K562 (cell line): ENCODE results near the gene ZNF516. TPM values are rescaled to one million over a fixed set of nuclear protein-coding genes. Genes with fewer than 3 reads are reported as not detected.

Experiments
- MGA ChIP-seq: fragments of 450-650 bp; IDR thresholded peaks from 2 replicates; pipeline ENCODE4 v1.6.1; 2016; ENCODE audit warnings: mild to moderate bottlenecking, moderate library complexity
- PHB ChIP-seq: fragments of 250-450 bp; sonication (Bioruptor Pico); IDR thresholded peaks from 2 replicates; pipeline ENCODE4 v1.5.0; 2021
- RB1 ChIP-seq: fragments of 450-650 bp; IDR thresholded peaks from 2 replicates; pipeline ENCODE4 v1.6.1; 2017; ENCODE audit warnings: low read depth, mild to moderate bottlenecking
- SRSF1 ChIP-seq: fragments of 200-400 bp; formaldehyde crosslinking; IDR thresholded peaks from 2 replicates; pipeline ENCODE4 v1.6.1; 2017; ENCODE audit warnings: mild to moderate bottlenecking, low read depth, low read length, moderate library complexity
- ZNF512 ChIP-seq: IDR thresholded peaks from 2 replicates; pipeline ENCODE4 v1.6.1; 2016; ENCODE audit warnings: missing genetic modification characterization, missing compliant biosample characterization
- polyA plus RNA-seq, 8 experiments: library from polyadenylated mRNA; depleted of rRNA in 4 of 8; stranded (reverse) in 5 of 8; unstranded in 3 of 8; fragments of >200 nt; fragmentation: Nextera tagmentation in 2 of 8; fragmentation: Illumina TruSeq in 1 of 8; extraction: Ambion mirVana in 2 of 8; extraction: Trizol in 1 of 8; gene quantifications; 2 replicates each; pipeline versions ENCODE4 v1.2.1 to v1.2.3, GENCODE V29; 2011 to 2014; ENCODE audit warnings: inconsistent platforms in 1 of 8, missing spikeins in 1 of 8
- total RNA-seq, 7 experiments: library from RNA; depleted of rRNA in 6 of 7; stranded (reverse); fragments of >200 nt in 6 of 7; fragmentation: Illumina TruSeq in 2 of 7; extraction: Trizol in 2 of 7; gene quantifications; 2 replicates each; pipeline versions ENCODE4 v1.2.1 to v1.2.3, GENCODE V29; 2011 to 2021; ENCODE audit warnings: low replicate concordance in 1 of 7

The ZNF516 gene
- total and polyA plus RNA-seq, 9 of the 15 experiments (the other 6 are each of a cell fraction or from before 2014, with no cell fraction given), result 0.04 to 0.20 (median 0.08) TPM; not detected in 3

GRCh38 chr18:76487782-76488181 is 7.3 kb downstream of the ZNF516 start (continued):
- TF ChIP-seq MGA, result no peak
- TF ChIP-seq RB1, result no peak
- no peak for TF ChIP-seq SRSF1
- no peak for TF ChIP-seq ZNF512 (tag)
- TF ChIP-seq PHB (CRISPR knock-in tag), result no peak
- TF ChIP-seq, all 486 proteins: peak for 0
